GM21529 (cell line): ENCODE measurements around the gene TRPV3.
"Not testable (repeated sequence)": the region's sequence is repeated elsewhere in the genome, so short reads cannot be mapped to it uniquely, and the experiment has no call there.

Experiments
- ATAC-seq: cut with Tn5 transposase; IDR thresholded peaks from one replicate; pipeline ENCODE4 v1.9.1; 2021; ENCODE audit not compliant: unreplicated experiment

Gene TRPV3

DNA sequence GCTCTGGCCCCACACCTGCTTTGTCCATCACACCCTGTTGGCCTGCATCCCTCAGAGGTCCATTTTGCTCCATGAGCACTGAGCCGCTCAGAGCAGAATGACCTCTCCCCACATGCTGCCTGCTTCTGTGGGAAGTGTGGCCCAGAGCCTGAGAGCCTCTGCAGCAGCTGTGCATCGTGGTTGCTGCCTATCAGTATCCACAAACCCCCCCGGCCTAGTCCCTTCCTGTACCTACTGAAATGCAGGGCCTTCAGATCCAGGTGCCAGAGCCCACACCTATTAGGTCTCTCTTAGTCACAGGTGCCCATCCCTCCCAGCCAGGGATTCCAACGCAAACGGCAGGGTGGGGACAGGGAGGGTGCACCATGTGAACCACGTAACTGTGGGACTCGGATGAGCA lies 16.6 kb upstream of the TRPV3 start:
- ATAC-seq, result no peak

DNA sequence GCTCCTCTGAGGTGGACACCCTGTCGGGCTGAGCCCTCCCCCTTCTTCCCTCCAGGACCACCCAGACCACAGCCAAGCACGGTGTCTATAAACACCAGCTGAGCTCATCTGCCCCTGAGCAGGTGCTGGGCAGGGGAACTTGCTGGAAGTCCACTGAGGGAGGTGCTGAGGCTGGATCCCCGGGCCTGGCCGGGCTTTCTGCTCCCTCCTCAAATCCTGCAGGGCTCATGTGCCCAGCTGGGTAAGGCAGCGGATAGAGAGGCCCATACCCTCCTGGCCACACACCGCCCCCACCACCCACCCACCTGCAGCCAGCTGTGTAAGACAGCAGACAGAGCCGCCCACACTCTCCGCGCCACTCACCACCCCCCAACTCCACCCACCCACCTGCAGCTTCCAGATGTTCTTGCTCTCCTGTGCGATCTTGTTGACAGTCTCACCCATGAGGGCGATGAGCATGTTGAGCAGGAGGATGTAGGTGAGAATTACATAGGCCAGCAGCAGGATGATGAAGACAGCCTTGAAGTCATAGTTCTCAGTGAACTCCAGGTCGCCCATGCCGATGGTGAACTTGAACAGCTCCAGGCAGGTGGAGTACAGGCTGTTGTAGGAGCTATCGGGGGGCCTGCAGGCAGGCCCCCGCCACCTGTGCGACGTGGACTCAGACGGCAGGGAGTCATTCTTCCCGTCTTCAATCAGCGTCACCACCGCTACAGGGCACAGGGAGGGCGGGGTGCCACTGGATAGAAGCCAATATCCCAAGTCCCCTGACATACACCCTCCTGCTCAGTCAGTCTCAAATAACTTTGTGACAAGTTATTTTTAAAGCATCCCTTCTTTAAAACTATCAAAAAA lies 15.9 kb upstream of the TRPV3 start:
- ATAC-seq, result no peak

DNA sequence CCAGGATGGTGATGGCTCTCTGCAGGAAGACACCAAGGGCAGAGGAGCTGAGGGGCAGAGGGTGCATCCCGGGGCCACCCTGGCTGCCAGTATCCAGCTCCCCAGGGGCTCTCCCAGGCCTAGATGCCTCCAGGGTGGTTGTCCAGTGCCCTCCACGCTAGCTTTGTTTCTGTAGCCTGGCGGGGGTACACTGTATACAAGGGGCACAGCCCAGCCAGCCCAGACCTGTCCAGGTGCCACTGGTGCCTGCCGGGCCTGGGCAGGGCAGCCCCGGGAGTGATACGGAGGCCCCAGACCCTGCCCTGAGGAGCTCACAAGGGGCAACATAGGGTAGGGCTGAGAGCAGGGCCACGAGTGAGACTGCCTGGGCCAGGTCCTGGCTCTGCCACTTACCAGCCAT lies 14.6 kb upstream of the TRPV3 start:
- no peak for ATAC-seq

DNA sequence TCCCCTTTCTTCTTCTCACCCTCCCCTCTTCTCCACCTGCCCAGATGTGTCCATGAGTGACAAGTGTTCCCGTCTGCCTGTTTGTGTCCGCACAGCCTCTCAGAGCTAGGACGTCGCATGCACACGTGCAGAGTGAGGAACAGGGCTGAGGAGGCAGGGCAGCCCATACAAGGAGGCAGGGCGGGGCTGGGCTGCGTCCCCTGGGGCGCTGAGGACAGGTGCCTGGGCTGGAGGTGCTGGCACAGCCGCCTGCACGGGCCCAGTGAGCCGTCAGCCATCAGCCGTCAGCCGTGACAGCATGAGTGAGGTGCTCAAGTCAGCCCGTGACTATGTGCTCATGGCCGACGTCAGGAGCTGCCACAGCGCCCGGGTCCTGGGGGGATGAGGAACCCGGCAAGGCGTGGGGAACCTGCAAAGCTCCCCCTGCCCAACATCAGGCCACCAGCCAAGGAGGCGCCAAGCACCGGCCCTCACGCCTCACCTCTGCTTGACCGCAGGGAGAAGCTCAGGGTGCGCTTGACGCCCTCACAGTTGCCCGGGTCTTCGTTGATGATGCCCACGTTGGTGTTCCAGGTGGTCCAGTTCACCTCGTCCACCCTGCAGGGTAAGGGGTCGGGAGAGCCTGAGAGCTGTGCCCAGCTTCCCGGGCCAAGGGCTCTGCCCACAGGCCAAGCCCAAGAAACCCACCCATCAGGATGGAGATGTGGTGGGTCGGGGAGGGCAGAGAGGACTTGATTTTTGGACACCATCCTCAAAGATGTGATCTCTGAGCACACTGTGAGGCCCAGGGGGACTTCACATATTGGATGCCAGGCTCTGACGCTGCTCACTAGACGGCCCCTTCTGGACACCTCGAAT lies 13.7 kb upstream of the TRPV3 start:
- ATAC-seq, result no peak

DNA sequence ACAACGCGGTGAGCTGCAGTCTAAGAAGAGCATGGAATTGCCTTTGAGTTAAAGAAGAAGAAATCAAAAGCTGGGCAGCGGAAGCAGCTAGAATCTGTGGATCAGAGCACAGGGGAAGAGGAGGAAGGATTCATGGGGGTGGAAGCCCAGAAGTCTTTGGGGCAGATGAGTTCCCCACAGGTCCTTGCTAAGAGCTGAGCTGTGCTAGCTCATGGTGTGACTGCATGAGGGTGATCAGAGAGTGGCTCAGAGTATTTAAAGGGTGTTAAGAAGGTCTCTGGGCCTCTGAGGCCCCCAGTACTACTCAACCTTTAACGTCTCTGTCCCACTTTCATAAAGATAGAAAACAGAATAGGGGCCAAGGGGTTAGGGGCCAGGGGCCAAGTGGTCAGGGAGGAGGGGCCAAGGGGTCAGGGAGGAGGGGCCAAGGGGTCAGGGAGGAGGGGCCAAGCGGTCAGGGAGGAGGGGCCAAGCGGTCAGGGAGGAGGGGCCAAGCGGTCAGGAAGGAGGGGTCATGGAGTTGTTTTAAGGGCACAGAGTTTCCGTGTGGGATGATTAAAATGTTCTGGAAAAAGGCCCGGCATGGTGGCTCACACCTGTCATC lies 12.0 kb upstream of the TRPV3 start:
- no peak for ATAC-seq

DNA sequence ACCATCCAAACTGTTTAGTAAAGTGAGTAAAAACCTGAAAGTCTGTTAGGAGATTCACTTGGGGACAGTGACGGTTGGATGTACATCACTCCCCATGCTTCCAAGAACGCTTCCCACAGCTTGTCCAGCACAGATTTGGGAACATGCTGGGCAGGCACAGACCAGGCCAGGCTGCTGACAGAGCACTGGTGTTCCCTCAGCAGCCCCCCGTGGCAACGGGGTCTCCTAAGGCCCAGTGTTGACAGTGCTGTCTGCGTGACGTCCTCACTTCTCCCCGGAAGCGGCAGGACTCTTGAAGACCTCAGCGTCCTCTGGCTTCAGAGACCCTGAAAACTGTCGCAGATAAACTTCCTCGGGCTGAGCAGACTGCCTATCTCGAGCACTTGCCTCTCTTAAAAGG lies 8.9 kb upstream of the TRPV3 start:
- no peak for ATAC-seq

DNA sequence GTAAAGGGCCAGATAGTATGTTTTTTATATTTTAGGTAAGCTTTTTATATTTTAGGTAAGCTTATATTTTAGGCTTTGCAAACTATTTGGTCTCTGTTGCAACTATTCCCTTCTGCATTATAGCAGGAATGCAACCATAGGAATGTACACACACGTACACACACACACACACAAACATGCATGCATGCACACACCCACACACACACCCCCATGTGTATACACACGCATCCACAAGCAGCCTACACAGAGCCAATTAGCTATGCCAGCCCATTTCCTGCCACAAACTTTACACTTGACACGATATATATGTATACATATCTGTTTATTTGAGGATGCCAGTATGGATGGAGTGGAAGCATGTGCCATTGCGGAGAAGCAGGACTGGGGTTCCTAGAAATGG lies 7.5 kb upstream of the TRPV3 start:
- no peak for ATAC-seq

DNA sequence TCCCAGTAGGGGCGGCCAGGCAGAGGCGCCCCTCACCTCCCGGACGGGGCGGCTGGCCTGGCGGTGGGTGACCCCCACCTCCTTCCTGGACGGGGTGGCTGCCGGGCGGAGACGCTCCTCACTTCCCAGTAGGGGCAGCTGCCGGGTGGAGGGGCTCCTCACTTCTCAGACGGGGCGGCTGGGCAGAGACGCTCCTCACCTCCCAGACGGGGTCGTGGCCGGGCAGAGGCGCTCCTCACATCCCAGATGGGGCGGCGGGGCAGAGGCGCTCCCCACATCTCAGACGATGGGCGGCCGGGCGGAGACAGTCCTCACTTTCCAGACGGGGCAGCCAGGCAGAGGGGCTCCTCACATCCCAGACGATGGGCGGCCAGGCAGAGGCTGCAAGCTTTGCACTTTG lies 6.6 kb upstream of the TRPV3 start:
- not testable (repeated sequence) for ATAC-seq

DNA sequence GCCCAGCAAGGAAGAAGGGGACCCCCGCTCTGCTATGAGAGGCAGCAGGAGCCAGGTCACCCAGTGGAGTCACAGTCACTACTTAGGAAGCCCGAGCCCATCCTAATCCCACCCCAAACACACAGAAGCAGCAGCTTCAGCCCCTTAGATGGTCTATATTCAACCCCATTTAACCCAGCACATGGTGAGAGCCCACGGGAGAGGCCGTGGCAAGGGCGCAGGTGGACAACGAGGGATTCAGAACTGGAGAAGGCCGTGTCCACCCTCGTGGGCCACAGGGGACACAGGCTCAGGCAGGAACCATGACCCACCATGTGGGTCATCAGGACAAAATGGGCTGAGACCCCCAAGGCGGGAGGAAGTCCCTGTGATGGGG lies 1.6 kb upstream of the TRPV3 start:
- ATAC-seq, result no peak

DNA sequence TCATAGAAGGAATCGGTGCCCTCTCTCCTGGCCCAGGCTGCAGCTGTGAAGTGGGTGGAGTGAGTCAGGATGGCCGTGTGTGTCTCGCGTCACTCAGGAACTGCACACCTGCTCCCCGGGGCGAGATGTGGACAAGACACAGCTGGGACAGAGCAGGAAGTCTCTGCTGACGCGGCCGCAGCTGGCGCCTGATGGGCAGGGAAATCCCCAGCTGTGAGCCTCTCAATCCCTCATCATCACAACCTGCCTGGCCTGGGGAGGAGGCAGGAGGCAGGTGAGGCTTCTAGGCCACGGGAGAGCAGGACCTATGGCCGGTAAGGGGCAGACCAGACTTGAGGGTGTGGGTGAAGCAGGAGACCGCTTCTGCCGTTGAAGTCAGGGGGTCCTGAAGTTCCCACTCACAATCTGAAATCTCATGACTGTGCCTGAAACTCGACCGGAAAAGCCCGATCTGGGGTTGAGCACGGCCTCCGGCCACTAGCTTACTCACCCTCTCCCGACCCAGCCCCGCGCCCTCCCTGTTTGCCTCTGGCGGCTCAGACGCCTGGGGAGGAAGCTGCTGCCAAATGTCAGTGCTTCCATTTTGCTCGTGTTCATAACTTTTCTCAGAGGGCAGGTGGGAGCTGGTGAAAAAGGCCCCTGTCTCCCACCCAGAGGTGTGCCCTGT lies 1.1 kb upstream of the TRPV3 start:
- ATAC-seq, result peak; percentile 74

DNA sequence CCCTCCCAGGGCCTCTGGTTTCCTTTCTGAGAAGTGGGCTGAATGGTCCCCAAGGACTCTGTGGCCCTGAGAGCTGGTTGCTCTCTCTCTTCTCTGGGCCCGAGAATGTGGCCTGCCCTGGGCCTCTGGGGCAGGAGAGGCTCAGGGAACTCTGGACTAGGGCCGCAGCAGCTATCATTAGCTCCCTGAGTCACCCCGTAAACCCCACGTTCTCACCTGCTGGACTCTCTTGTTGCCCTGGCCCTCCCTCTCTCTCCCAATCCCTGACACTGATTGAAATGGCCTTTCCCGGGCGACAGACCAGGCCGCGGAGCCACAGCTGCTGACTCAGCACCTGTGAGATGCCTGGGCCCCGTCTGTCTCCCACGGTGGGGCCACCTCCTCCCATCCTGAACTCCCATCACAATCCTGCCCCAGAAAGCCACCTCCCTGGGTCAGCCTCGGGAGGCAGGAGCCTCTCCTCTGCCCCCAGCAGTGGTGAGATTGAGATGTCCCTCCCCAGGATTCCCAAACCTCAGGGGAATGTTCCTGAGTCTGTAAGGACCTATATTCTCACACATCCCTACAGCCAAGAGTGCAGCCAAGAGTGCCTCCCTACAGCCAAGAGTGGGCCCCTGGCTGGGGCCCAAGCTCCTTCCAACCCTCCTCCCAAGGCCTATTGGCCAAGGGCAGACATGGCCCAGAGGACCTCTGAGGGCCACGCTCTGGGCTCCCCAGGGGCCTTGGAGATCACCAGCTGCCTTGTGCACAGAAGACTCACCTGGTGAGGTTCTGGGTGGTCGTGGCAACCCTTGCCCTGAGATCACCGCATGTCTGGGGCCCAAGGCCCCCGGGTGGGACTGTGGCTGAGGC lies 470 bp downstream of the TRPV3 start:
- peak; percentile 7 for ATAC-seq

DNA sequence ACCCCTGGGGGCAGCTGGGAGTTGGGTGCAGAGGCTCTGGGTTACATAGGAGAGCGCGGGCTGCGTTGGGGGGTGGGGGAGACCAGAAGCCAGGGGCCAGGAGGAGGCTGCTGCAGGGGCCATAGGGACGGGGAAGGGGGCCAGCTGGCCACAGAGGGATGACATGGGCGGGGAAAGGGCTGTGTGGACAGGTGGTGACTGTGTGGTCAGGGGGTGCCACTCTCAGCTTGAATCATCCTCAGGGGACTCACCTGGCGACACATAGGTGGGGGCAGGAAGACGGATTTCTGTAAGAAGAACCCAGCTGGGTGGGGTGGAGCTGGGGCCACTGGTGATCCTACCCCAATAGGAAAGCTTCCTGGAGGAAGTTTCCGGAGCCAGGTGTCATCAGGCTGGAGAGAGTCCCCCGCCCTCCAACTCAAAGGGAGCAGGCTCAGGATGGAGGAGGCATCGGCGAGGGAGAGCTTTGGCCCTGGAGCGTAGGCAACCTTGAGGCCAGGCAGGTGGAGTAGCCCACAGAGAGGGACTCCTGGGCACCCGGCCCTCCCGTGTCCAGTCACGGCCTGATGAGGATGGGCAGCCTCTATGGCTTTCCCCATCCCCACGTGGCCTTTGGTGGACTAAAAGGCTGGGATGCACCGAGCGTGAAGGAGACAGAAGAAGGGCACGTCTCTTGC lies 1.2 kb downstream of the TRPV3 start:
- ATAC-seq, result no peak

DNA sequence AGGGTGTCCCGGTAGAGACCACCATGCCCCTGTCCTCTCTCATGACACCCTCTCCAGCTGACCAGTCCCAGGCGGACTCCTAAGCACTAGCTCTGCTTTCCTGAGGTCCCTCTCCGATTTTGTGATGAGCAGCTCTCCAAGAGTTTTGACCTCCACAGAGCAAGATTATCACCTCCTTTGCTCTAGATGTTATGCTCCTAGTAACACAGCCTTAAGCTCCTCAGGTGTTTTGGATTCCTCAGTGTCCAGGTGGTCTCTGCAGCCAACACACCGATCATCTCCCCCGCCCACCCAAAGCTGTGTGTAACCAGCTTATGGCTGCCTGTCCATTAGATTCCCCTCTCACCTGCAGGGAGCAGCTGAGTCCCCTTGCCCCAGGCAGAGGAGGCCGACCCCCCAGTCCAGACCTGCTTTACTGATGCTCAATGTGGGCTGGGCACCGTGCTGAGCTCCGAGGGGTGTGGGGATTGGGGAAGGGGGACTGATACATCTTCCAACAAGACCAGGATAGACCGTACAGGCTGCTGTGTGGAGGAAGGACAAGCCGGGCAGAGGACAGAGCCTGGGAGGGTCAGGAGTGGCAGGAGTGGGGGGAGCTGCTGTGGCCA lies 2.3 kb downstream of the TRPV3 start:
- ATAC-seq, result no peak

DNA sequence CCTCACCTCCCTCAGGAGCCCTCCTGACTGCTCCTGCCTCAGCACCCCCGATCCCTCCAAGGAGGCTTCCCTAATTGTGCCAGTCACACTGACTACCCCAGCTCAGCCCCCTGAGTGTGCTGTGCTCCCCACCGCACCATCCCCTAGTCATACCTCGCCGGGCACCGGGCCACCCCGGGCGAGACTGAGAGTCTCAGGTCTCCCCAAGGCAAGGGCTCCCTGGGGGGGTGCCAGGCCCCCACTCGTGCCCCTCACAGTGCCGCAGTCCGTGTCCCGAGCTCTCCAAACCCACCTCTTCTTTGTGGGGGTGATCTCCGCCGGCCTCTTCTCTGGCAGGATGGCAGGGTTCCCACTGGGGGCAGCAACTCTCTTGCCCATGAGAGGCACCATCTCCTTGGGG lies 3.2 kb downstream of the TRPV3 start:
- ATAC-seq, result no peak

DNA sequence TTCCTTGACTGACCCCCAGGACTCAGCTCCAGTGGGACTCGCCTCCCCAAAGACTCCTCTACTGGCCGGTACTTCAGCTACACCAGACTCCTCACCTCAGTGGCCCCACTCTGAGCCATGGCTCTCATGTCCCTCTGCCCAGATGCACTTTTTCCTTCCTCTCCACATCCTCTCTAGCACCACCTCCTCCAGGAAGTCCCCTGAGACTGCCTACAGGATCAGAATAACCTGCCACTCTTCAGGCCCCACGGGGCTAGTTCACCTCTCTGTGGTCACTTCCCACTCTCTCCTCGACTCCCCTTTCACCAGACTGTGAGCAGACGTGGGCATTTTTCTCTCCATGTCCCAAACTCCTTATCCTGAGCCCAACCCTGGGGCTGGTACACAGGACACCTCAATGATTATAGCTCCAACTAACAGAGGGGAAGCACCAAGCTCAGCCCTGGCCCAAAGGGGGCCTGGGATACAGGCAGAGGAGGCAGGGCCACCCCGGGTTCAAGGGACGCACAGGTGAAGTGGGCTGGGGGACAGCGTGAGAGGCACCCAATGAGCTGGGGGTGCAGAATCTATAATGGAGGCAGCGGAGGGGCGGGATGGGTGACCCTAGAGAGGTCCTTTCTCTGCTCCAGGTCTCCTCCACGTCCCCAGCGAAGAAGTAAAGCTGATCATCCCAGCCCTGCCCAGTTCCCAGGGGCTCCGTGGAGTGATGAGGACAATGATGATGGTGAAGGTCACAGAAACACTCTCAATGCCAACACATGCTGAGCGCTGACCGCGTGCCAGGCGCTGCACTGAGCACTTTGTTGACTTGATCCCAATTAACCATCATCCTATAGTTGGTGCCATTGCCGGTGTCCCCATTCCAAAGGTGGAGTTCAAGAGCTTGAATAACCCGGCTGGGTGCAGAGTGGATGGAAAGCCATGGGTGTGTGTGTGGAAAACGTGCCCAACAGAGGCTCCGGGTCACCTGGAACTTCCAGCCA lies 3.9 kb downstream of the TRPV3 start:
- no peak for ATAC-seq

DNA sequence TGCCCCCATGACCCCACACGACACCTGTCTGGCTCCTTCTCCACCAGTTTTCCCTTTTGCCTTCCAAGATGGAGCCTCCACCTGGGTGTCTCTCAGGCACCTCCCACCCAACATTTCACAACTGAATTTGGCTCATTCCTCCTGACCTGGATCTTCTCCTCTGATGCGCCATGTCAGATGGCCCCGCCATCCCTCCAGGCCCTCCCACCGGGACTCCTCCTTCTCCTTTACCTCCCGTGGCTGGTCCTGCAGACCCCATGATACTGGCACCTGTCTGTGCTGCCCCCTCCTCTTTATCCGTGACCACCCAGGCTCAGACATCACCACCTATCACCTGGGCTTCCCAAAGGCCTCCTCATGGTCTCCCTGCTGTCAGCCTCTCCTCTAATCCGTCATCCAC lies 4.7 kb downstream of the TRPV3 start:
- no peak for ATAC-seq

DNA sequence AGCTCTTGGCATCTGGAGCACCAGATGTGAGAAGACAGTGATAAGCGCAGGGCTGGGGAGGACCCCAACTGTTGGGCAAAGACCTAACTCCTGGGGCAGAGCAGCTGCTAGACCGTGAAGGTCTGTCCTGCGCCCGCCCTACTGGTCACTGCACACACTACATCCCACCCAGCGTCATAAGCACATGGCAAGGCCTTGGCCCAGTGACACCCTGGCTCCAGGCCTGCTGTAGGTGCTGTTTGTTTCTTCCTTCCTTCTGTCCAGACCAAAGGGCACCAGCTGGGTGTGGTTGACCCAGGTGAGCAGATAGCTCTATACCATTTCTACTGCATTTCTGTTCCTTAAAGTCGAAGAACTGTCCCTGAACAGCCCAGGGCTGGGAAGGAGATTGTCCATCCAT lies 6.4 kb downstream of the TRPV3 start:
- no peak for ATAC-seq

DNA sequence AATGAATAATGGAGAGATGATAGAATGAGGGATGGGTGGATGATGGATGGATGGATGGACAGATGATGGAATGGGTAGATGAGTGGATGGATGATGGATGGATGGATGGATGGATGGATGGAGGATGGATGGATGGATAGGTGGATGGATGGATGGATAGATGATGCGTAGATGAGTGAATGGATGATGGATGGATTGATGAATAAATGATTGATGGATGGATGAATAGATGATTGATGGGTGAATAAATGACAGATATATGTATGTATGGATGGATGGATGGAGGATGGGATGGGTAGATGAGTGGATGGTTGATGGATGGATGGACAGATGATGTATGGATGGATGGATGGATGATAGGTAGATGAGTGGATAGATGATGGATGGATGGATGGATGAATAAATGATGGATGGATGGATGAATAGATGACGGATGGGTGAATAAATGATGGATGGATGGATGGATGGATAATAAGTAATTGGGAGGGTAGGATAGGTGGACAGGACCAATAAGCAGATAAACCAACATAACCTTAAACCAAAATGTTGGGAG lies 7.9 kb downstream of the TRPV3 start:
- ATAC-seq, result no peak
